ENCODE data around the gene CABCOCO1.

The CABCOCO1 gene

DNA sequence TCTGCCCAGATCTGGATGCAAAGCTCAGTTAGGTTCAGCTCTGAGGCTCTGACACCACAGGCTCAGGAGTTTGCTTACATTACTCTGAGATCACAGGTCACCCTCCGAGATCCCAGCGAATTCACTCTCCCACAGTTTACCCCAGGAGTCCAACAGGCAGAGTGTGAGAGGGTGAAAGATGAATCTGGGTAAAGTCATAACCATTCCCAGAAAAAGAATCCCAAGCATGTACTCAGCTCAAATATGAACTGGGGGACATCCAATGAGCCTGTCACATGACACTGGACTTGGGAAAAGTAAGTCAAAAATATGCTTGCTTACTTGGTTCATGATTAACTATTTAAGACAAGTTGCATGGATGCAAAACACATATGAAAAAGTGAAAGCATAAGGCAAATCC lies 128.5 kb downstream of the CABCOCO1 start:
- no peak for DNase-seq

DNA sequence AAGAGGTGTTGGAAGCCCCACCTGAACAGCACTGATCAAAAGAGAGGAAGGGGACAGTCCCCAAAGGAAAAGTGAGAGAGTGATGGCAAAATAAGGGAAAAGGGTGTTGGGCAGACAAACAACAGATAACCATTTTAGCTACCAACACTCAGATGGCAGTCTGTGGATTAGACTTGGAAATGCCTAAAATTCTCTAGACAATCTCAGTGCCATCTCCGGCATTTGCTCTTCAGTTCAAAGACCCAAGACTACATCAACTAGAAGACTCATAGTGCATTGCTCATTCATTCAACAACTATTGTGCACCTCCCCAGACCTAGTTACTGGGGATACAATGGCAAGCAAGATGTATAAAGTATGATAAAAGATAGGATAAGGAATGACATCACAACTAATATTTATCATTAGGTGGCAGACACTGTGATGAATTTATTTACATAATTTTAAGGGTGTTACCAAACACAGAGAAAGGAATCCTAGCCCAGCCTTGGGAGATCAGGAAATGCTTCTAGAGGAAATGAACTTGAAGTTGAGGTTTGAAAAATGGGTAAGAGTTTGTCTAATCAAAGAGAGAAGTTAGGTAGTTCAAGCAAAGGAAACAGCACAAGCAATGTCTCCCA lies 129.5 kb downstream of the CABCOCO1 start:
- DNase-seq = no peak

DNA sequence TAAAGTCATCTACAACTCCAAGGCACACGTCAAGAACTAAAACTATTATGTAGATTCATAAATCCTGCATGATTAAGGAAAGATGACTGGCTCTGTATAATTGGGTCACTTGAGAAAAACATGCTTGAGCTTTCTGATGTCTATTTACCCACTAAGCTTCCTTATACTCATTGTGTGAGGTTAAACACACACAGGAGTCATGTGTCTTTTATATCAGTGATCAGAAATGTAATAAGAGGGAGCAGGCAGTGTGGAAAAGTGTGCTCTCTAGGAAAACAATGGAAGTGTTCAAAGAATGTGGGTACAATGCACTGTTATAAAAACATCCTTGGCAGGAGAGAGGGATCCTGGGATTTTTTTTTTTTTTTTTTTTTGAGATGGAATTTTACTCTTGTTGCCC lies 130.2 kb downstream of the CABCOCO1 start:
- no peak for DNase-seq

DNA sequence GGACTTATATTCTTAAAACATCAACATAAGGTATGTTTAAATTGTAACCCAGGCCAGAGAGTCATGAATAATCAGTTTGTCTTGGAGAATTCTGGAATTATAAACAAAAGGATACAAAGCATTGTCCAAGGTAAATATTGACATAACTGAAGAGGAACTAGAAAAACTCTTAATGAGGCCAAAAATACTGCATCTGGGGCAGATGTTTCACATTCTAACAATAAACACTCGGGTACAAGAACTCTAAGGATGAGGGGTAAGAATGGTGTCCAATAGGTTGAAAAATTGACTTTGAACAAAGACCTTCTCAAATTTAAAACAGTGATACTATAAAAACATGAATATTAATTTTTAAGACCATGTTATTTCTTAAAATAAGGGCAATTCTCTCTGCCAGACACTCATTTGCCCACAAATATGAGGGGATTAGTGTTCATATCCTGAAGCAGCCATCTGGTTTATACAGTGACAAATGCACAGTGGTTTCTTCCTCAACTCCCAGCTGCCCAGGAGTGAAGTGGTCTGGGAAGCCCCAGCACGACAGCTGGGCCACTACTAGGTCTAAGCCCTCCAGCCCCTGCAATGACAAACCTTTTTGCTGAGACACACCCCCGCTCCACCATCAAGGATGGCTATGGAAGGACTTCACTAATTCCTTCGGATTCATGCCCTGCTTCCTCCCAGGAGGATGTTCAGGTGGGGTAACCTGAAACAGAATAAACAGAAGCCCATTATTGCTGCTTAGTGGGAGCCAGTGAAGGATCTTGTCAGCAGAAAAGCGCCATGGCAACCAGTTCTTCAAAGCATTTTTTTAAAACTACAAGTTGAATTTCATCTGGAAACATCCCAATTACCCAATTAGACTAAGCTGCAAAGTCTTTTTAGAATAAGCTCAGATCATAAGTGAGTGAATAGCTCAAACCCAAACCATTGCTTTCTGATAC lies 131.3 kb downstream of the CABCOCO1 start:
- DNase-seq = no peak

DNA sequence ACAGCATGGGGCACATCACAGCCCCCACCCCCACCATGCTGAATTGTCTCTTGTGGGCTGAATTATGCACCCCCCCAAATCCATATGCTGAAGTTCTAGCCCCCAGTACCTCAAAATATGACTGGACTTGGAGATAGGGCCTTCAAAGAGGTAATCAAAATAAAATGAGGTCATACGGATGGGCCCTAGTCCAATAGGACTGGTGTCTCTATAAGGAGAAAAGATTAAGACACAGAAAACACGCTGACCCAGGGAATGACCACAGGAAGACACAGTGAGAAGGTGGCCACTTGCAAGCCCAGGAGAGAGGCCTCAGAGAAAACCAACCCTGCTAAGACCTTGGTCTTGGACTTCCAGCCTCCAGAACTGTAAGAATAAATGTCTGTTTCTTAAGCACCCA lies 132.4 kb downstream of the CABCOCO1 start:
- DNase-seq = no peak

DNA sequence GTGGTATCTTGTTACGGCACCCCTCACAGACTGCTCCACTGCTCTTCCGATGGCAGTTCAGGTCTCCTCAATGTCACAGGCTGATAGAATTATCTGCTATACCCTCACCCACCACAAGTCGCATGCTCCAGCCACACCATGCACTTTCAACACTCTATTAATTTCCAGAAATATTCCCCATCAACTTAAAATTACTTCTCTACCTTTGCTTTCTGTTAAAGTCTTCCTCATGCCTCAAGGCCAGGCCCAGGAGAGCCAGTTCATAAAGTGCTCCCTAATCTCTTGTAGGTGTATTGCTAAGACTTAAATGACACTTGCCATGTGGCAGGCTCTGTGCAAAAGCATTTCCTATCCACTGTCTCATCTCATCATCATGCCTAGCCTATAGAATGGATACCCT lies 132.8 kb downstream of the CABCOCO1 start:
- DNase-seq = no peak

DNA sequence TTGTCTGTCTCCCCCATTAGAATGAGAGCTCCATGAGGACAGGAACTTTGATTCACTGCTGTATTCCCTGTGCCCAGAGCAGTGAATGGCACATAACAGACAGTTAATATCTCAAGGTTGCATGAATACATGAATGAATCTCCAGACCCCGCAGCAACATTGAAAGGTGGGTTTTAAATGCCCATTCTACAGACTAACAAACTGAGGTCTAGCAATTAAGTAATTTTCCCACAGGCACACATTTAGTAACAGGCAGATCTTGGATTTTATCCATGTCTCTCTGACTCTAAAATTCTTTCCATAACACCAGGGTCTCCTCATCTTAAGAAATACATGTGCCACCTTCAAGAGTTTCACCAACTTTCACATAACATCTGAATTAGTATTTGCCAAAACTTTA lies 134.1 kb downstream of the CABCOCO1 start:
- no peak for DNase-seq

DNA sequence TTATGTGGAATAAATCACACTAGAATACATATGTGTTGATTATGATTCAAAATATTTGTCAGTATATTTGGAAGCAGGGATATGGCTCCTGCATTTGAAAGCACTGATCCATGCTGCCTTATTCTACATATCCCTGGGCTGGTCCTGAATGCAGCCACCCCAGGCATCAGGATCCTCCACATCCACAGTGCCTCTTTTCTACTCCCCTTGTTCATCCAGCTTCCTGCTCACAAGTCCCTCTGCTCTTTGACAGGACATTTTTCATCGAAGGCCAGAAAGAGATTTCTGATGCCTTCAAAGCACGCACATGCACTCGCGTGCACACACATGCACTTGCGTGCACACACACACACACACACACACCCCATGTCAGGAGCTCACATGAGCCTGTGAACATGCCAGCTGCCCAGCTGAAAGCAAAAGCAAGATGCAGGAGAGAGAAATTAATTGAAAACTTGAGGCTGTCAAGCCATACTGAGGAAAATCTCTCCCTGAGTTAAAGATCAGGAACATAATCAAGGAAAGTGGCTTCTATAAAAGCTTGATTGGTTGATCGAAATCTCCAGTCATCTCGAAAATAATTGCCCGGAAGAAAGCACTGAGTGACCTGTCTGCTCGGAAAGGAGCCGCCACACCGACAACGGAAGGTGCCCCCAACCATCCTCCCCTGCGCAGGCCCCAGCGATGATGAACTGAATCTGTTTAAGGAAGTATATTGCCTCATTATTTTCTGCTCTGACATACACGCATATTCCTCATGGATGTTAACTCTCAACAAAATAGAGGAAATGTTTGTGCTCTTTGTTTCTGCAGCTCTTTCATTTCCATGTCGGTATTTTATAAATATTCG lies 134.8 kb downstream of the CABCOCO1 start:
- no peak for DNase-seq

DNA sequence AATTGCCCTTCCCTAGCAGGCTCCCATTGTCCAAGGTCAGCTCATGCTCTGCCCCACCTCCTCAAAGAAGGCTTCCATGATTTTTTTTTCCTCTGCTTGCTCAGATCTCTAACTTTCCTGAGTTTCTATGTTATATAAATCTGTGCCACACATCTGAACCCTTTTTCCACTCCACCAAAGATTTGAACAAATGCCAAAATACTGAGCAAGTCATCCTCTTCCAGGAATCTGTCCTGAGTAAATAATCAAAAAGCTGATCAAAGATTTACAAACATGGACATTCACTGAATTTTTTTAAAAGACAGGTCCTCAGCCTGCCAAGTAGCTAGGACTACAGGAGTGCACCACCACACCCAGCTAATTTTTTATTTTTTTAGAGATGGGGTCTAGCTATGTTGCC lies 136.0 kb downstream of the CABCOCO1 start:
- DNase-seq = no peak

DNA sequence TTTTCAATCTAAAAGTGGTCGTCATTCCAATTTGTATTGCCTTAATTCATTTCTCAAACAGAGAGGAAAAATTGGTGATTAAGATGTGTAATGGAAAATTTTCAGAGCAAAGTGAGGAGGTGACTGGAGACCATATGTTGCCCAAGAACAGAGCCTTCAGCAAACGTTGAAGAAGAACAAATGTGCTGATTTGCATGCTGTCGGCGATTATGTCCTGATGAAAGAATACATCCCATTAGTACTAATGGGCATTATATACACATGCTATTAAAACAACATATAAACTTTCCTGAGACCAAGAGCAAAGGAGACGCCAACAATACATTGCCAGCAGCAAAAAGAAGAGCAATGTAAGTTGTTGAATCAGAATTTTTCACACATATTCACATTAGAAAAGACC lies 138.8 kb downstream of the CABCOCO1 start:
- DNase-seq = no peak

DNA sequence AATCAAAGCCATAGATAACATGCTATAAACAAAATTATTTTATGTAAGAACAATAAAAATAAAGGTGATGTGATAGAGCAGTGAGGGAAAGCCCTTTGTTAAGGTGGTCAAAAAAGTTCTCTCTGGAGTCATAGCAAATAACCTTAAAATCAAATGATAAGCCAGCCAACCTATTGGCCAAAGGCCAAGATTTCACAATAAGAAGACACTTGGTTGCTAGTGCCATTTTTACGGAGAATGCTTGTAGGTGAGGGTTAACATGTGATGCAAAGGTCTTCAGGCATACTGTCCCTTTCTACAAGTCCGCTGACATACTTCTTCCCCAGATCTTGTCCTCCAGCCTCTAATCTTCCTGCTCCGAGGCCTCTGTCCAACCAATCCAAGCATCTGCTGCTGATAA lies 140.5 kb downstream of the CABCOCO1 start:
- DNase-seq = no peak

DNA sequence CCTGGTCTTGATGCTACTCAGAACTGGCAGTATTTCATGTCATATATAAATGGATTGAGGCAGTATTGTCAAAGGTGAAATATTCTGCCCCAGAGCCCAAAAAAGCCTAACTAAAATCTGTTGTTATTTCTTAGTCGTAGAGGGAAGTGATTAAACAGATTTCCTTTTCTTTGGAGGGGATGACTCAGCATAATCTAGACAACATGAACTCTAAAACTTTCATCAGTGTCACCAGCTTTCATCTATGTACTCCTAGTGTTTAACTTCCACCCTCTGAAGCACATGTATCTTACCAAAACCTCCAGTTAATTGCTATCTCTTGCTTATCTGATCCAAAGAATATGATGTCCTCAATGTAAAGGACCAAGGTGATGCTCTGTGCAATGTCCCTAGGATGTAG lies 141.7 kb downstream of the CABCOCO1 start:
- DNase-seq = no peak

DNA sequence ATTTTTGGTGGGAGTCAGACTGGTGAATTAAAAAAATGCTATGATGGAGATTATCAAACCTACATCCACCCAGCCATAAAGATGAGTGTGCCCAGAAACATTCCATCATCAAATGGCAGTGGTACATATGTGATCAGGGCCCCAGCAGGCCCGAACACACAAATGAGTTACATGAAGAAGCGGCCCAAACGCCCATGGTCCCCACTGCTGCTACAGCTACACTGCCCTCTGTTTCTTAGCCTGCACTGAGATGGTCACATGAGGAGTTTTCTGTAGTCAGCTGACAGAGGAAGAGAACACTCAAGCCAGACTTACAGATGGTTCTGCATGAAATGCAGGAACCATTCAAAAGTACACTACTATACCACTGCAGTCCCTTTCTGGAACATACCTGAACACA lies 142.4 kb downstream of the CABCOCO1 start:
- DNase-seq = no peak

DNA sequence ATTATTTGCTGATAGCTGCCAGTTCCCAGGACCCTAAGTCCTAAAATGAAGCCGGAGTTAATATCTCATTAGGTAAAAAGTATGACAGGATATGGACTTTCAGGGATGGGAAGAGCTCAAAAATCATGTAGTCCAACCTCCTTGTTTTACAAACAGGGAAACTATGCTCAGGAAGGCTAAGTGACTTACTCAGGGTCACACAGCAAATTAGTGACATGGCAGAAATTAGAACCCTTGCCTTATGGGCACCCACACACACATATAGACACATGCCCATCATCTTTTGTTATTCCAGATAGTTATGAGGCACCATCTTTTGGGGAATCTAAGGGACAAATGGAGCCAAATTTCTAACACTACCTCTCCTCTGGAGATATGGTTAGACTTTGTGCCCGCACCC lies 147.5 kb downstream of the CABCOCO1 start:
- no peak for DNase-seq

DNA sequence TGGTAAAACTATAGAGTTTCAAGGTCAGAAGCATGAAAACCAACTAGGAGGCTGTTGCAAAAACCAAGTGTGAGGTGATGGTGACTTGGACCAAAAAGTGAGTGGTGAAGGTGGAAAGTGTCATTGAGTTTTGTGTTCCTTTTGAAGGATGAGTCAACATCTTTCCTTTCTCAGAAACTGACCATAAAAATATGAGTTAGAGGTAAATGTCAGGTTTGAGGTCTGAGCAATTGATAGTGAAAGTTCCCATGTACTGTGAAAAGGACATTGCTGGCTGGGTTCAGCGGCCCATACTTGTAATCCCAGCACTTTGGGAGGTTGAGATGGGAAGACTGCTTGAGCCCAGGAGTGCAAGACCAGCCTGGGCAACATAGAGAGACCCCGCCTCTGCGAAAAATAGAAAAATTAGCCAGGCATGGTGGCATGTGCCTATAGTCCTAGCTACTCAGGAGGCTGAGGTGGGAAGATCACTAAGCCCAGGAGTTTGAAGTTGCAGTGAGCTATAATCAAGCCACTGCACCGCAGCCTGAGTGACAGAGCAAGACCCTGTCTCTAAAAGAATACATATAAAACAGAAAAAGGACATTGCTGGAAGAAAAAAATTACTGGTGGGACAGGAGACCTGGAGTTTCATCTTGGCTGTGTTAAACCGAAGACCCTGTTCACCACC lies 149.5 kb downstream of the CABCOCO1 start:
- no peak for DNase-seq

DNA sequence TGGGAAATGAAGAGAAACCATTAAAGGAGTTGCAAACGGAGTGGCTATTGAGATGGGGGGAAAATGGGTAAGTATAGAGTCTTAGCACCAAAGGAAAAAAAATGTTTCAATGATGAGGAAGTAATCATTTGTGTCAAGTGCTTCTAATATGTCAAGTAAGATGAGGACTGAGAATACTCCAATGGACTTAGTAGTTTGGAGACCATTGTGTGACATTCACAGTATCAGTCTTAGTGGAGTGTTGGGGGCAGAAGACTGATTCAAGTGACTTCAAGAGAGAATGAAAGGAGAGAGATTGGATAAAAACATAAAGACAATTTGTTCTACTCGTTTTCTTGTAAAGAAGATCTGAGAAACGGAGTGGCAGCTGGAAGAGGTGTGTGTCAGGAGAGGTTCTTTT lies 150.2 kb downstream of the CABCOCO1 start:
- DNase-seq = no peak

DNA sequence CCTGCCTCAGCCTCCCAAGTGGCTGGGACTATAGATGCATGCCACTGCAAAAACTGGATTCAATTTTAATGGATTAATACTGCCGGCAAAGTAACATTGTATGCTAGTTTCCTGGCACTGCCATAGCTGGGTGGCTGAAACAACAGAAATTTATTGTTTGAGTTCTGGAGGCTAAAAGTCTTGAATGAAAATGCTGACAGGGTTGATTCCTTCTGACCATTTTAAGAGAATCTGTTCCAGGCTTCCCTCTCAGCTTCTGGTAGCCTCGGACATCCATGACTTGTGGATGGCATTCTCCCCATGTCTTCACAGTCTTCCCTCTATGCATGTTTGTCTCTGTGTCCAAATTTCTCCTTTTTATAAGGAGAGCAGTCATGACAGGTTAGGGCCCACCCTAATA lies 151.4 kb downstream of the CABCOCO1 start:
- no peak for DNase-seq

DNA sequence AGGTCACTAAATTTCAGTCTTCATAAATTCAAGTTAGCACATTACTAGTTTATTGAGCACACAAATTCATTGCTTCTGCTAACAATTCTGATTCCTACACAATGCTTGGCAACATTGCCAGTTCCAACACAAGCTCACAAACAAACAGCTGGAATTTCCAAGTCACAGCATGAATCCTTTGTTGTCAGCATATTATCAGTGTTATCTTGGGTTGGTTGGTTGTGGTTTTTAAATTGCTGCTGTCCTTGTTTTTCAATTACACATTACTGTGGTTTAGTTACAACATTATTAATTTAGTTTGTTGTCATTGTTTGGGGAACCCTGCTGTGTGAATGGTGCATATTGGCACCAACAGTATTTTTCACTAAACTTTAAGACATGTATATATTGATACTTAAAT lies 152.8 kb downstream of the CABCOCO1 start:
- DNase-seq = no peak
